ENCODE data around the gene ADARB1.

The ADARB1 gene

DNA sequence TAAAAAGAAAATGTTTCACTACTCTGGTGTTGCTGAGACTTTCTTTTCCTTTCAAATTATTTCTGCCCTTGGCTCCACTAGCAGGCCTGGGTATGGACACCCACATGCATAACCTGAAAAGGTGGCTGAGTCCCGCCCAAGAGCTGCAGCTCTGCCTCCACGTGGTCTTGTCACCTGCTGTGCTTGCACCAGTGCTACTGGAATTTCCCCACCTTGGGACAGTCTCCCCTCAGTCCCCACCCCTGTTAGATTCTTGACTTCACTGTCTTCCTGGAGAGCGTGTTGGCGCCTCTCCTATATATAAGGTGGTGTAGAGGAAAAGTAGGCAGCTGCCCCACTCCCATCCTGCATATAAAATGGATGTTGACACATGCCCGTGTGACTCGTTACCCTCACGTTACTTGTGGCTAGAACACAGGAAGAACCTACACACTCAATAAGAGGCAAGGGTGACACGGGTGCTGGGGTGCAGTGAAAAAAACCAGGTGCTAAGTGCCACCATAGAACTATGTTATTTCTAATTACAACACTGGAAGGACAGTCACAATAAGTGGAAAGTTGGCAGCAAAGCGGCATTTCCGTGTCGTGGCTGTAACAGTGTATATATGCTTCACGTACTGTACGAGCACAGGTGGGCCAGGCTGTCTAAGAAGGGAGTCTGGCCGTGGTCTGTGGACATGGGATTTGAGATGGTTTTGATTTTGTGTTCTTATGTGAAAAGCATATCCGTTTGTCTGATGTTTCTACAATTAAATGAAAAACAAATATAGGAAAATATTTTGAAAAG lies 152.4 kb downstream of the ADARB1 start:
- TF ChIP-seq, protein P1, sequence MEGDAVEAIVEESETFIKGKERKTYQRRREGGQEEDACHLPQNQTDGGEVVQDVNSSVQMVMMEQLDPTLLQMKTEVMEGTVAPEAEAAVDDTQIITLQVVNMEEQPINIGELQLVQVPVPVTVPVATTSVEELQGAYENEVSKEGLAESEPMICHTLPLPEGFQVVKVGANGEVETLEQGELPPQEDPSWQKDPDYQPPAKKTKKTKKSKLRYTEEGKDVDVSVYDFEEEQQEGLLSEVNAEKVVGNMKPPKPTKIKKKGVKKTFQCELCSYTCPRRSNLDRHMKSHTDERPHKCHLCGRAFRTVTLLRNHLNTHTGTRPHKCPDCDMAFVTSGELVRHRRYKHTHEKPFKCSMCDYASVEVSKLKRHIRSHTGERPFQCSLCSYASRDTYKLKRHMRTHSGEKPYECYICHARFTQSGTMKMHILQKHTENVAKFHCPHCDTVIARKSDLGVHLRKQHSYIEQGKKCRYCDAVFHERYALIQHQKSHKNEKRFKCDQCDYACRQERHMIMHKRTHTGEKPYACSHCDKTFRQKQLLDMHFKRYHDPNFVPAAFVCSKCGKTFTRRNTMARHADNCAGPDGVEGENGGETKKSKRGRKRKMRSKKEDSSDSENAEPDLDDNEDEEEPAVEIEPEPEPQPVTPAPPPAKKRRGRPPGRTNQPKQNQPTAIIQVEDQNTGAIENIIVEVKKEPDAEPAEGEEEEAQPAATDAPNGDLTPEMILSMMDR (IDR thresholded peaks at IDR 0.05; ENCODE audit: low read depth, low read length, missing control alignments), result no peak
- DNase-seq (ENCODE audit: low read depth), result no peak
- in situ Hi-C loops (cut with HindIII; ENCODE audit: low sequenced_read_pairs), result no loop called here

DNA sequence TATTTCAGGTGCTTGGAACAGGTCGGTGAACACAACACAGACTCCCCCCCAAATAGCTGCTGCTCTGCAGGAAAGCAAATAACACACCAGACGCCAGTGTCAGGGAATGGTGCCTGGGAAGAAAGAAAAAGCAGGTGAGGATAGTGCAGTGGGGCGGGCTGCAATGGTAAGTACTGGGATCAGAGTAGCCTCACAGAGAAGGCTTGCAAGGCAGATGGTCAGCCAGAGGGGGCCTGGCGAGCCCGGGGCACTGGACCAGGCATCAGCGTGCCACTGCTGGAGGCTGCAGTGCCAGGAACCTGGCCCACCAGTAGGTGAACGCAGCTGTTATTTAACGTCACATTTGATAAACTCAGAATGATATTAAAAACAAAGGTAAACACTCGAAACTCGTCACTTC lies 153.4 kb downstream of the ADARB1 start:
- TF ChIP-seq, protein P1 (IDR thresholded peaks at IDR 0.05; ENCODE audit: low read depth, low read length, missing control alignments), result peak; percentile 19
- no peak overlapping the region for H3K4me3 ChIP-seq (ENCODE audit: low read depth, low read length)
- no peak for DNase-seq (ENCODE audit: low read depth)
- in situ Hi-C loops (cut with HindIII; ENCODE audit: low sequenced_read_pairs), result no loop called here

More for the DNA sequence above, 152.4 kb downstream of the ADARB1 start:
- no peak overlapping the region for H3K4me3 ChIP-seq (ENCODE audit: low read depth, low read length)

DNA sequence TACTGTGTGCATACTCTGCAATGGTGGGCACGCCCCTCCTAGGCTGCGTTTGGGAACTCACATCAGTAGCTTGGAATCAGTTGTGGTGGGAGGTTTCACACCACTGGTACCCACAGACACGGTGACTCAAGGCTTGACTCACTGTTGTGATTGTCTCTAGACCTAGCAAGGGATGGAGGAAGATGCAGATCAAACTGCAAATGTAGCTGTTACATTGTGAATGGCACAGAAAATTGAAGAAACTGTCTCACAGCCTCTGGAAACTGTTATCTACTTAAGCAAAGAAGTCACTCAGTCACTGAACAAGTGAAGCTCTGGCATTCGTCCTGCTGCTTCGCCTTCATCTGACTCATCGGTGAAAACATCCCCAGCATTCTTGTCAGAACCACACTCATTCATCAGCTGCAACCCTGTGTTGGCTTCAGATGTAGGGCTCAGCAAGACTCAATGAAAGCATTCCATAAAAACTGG lies 153.8 kb downstream of the ADARB1 start:
- H3K4me3 ChIP-seq (ENCODE audit: low read depth, low read length), result no peak overlapping the region
- in situ Hi-C loops (cut with HindIII; ENCODE audit: low sequenced_read_pairs), result no loop called here
- TF ChIP-seq, protein P1 (IDR thresholded peaks at IDR 0.05; ENCODE audit: low read depth, low read length, missing control alignments), result no peak
- peak; percentile 99 for DNase-seq (ENCODE audit: low read depth)

DNA sequence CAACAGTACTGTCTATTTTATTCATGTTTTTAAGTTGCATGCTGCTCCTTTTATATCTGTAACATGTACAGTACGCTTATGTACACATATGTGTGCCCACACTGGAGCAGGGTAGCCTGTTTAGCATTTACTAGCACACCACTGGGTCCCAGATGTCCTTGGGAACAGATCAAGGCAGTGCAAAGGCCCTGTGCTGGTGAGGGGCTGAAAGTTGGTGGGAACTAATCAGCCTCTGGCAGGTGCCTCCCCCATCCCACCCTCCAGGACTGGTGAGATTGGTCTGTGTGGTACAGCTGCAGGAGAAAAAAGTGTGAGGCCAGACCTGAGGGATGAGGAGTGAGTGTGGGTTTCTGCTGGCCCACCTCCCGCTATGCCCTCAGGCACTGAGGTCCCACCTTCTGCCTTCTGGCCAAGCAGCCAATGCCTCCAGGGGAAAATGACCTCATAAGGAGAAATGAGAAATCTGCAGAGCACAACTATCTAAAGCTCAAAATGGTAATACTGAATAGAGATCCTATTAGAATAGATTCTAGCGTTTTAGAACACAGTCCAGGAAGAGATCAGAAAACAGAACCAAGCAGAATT lies 154.4 kb downstream of the ADARB1 start:
- H3K4me3 ChIP-seq (ENCODE audit: low read depth, low read length), result no peak overlapping the region
- TF ChIP-seq, protein P1 (IDR thresholded peaks at IDR 0.05; ENCODE audit: low read depth, low read length, missing control alignments), result no peak
- DNase-seq (ENCODE audit: low read depth), result no peak
- in situ Hi-C loops (cut with HindIII; ENCODE audit: low sequenced_read_pairs), result no loop called here

DNA sequence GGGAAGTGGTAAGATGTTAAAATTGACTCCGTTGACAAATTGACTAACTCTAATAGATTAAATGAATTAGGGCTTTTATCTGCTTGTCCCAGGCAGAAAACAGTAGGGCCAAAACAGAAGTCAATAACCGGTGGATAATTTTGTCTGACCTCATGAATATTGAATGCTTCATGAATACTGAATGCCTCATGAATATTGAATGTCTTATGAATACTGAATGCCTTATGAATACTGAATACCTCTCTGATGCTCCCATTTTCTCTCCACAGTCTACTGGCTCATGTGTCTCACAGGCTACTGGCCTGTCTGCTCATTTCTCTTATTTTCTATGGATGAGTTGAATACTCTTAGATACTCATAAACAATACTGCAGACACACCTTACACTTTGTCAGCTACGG lies 157.3 kb downstream of the ADARB1 start:
- no peak overlapping the region for H3K4me3 ChIP-seq (ENCODE audit: low read depth, low read length)
- TF ChIP-seq, protein P1 (IDR thresholded peaks at IDR 0.05; ENCODE audit: low read depth, low read length, missing control alignments), result no peak
- DNase-seq (ENCODE audit: low read depth), result no peak
- in situ Hi-C loops (cut with HindIII; ENCODE audit: low sequenced_read_pairs), result loop anchor here (5.0 kb wide), 1 partner anchor 94 kb away; no protein-coding TSS in a partner anchor

DNA sequence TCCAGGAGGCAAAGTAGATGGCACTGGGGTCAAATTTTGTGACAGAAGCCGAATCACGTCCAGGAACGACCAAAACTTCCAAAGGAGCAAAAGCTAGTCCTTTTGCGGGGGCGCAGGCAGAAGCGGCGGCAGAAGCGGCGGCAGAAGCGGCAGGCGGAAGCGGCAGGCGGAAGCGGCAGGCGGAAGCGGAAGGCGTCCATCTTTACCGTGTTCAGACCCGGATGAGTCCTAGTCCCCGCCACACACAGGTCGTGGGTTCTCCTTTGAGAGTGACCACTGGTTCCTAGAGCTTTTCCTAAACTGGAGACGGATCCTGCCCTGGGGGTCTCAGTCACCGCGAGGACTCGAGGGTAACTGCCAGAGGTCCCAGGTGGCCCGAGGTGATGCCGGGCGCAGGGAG lies 159.7 kb downstream of the ADARB1 start:
- no peak for DNase-seq (ENCODE audit: low read depth)
- in situ Hi-C loops (cut with HindIII; ENCODE audit: low sequenced_read_pairs), result loop anchor here (5.0 kb wide), 1 partner anchor 97 kb away; no protein-coding TSS in a partner anchor
- TF ChIP-seq, protein P1 (IDR thresholded peaks at IDR 0.05; ENCODE audit: low read depth, low read length, missing control alignments), result no peak
- H3K4me3 ChIP-seq (ENCODE audit: low read depth, low read length), result no peak overlapping the region

Measured in astrocyte of the cerebellum (primary cell).